Amniotic stem cell (primary cell): ENCODE data around the gene ZNF423.
"Not testable (repeated sequence)": the region's sequence is repeated elsewhere in the genome, so short reads cannot be mapped to it uniquely, and the experiment has no call there.

ENCODE experiments used
- DNase-seq: peaks from one replicate; lab custom pipeline; 2025; lab: John Stamatoyannopoulos, UW

Gene ZNF423

GRCh38 chr16:49583911-49584310, 272.0 kb downstream of the ZNF423 start:
- DNase-seq: no peak

DNA sequence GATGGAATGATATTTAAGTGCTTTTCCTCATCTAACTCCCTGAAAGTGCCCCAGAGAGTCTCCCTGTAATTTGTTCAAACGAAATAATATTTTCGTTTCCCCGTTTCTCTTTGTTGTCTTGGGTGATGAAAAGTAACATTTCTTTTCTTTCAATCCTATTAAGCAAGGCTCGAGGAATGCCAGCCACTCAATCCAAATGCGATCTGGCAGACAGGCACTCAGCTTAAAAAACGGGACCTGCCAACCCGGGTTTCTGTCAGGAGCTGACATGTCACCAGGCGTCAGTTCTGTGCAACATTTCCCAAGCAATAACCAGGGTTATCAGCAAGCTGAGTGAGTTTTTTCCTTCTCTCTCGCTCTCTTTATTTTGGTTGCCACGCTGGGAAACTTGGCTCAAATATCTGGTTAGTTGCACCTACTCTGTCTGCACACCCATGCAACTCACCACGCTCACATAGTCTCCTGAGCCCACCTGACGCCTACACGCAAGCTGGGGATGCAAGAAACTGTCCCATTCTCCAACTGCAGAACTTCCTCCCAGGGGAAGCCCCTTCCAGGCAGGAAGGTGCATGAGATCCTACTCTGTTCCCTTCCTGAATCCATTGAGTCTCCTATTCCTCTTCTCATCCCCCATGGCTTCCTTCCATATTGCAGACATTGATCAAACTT, 274.1 kb downstream of the ZNF423 start:
- DNase-seq: no peak

GRCh38 chr16:49580751-49581303, 275.1 kb downstream of the ZNF423 start:
- no peak for DNase-seq

DNA sequence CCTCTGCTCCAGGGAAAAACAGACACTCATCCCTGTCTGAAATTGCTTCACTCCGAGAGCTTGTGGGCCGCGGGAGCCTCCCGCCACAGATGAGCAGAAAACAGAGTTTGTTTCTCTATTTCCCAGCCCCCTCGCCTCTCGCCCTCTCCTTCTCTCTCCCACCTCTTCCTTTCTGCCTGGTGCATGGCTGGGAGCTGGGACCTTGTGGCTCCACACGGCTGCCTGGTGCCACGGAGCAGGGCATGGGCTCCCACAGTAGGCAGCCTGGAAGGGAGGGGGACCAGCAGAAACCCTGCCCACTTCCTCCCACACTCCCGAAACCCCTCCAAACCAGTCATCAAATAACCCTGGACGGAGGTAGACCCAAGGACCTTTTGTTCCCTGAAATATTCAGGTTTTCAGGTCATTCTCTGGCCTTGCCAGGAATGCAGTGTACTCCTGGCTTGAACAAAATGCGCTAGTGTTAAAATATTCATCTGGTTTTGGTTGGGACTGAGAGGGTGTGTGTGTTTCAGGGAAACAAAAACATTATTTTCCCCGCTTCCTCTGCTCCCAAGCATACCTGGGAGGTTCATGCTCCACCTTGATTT, 277.4 kb downstream of the ZNF423 start:
- DNase-seq: no peak

DNA sequence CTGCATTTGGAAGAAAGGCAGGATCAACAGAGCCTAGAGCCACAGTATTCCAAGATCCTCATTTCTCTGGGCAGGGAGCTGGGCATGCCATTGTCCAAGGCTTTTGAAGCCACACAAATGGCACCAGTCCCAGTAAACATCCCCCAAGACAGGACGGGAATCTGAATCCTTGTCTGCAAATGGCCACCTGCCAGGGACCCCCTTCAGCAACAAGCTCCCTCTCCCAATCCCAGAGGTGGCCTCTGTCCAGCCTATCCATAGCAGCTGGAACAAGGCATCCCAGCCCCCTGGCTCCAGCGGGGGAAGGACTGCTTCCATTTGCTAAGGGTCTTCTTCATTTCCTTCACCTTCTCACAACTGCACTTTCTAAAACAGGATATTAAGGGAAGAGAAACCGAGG, 277.9 kb downstream of the ZNF423 start:
- DNase-seq: no peak

- DNase-seq: no peak
These were observed 279.0 kb downstream of the ZNF423 start for GRCh38 chr16:49576941-49577340.

GRCh38 chr16:49576173-49576494, 279.8 kb downstream of the ZNF423 start:
- DNase-seq: no peak

GRCh38 chr16:49575346-49576172, 280.4 kb downstream of the ZNF423 start:
- no peak for DNase-seq

DNA sequence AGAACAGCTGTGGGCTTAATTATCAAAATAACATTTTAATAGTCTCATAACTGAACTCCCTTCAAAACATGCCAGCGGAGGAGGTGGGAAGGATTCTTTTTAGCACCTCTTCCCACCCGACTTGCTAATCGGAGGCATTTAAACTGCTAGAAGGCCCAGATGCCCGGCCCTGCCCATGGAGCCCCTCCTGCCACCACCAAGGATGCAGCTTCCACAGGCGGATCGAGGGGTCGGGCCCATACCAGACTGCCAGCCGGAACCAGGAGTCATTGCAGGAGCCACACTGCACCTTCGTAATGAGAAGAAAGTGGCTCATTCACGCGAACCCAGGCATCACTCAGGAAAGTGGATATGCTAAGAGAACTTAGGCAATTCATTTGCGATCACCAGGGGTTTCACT, 281.1 kb downstream of the ZNF423 start:
- no peak for DNase-seq

DNA sequence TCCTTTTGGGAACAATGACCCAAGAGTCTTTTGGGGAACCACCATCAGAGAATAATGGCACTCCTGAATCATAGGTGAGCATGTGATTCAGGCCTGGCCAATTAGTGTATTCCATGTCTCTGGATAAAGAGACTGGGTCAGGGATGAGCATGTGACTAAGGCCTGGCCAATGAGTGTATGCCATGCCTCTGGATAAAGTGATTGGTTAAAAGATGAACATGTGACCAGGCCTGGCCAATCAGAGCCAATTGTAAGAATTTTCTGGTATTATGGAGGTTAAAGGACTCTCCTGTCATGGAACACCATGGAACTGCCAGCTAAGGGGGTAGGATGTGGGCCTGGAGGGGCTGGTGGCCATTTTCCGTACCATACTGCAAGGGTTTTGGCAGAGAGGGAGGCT, 288.0 kb downstream of the ZNF423 start:
- DNase-seq: no peak

GRCh38 chr16:49566432-49566831, 289.5 kb downstream of the ZNF423 start:
- no peak for DNase-seq

DNA sequence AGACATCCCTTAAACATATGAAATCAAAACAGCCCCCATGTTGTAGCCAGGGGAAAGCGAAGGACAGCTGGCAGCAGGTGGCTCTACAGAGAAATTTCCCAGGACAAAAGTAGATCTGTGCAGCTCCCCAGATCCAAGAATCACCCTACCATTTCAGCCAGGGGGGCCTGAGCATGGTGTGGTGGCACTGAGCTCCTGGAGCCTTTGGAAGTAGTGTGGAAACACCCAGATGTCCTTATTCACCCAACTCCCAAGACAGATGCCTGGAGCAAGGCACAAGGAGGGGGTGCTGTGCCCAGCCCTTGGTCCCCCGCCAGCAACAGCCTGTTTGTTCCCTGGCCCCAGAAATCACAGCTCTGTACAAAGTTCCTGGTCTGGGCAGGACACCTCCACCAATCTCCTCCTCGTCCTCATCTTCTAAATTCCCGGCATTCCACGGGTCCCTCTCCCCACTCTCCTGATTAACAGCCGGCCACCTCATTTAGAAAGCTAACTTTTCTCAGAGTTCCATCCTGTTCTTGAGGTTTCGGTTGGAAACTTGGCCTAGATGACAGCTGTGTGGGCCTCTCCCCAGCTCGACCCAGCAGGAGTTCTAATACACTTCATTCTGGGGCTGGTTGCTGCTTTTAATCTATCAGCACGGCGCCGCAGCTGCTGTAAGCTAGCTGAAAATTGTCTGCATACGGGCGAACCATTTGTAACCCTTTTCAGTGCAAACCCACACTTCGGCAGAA, 291.2 kb downstream of the ZNF423 start:
- no peak for DNase-seq

DNA sequence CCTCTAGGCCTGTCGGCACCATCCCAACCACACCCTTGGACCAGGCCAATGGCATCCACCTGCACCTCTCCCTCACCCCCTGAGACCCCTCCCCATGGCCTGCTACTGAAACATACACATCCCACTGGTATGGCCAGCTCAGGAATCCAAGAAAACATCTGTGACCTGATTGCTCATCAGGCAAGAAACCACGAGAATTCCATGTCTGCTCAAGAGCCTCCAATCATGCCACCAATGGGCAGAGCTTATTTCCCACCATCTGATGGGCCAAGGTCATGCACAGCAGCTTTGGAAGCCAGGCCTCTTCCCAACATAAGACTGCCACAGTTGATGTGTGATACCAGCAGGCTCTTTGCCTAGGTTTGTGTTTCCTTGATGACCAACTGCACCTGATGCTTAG, 292.2 kb downstream of the ZNF423 start:
- DNase-seq: no peak

DNA sequence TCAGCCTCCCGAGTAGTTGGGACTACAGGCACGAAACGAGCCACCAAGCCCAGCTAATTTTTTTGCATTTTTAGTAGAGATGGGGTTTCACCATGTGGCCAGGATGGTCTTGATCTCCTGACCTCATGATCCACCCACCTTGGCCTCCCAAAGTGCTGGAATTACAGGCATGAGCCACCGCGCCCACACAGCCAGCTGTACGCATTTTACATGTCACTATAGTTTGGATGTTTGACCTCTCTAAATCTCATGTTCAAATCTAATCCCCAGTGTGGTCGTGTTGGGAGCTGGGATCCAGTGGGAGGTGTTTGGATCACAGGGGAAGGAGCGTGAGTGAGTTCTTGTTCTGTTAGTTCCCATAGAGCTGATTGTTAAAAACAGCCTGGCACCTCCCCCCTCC, 293.0 kb downstream of the ZNF423 start:
- not testable (repeated sequence) for DNase-seq

- no peak for DNase-seq
These were observed 293.7 kb downstream of the ZNF423 start for GRCh38 chr16:49562228-49562627.

- DNase-seq: no peak
These were observed 295.7 kb downstream of the ZNF423 start for GRCh38 chr16:49560004-49560830.

DNA sequence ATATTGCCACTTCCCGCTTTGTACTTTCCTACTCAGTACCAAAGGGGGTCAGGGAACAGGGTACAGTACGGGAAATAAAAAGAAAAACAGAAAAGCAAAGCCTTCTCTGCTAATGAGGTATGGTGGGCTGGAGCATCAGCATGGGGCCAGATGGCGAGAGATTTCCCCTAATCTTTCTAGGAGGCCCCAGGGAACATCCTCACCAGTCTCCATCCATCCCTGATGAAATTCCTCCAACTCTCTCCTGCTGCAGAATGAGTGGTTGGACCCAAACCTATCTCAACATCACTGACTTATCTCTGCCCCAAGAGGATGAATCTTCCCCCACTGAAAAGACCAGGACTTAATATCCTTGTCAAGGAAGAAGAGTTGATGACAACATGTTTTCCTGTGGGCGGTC, 296.7 kb downstream of the ZNF423 start:
- DNase-seq: no peak

GRCh38 chr16:49558451-49558850, 297.5 kb downstream of the ZNF423 start:
- DNase-seq: no peak

- peak; percentile 20 for DNase-seq
These were observed 299.1 kb downstream of the ZNF423 start for GRCh38 chr16:49556606-49557446.

DNA sequence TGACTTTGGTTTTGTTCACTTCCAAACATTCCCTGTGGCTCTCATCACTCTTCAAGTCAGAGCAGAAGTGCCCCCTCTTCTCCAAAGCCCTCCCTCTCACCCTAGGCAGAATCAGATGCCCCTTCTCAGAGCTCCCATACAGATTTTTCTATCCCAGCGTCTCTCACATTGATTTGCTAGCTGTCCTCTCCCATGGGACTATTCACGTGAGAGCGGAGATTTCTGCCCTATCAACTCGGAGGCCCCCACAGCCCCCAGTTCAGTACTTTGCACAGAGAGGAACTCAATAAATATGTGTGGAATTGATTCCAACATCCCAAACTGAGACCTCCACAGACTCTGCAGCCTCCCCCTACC, 299.7 kb downstream of the ZNF423 start:
- DNase-seq: no peak

- DNase-seq: no peak
These were observed 301.2 kb downstream of the ZNF423 start for GRCh38 chr16:49554681-49555080.
